RWPE2 (cell line): ENCODE measurements around the gene CLSTN2.

Source experiments
- ATAC-seq: fragments of 200-7000 bp; cut with Tn5 transposase; 3 replicates; pipeline ENCODE4 v1.9.1; 2021; ENCODE audit warnings: low read depth
- DNase-seq: peaks from one replicate; pipeline ENCODE4 v3.0.0-alpha.2; 2020; ENCODE audit warnings: low spot score
- H3K27ac ChIP-seq: fragments of 450-650 bp; 2 replicates; pipeline ENCODE4 v1.5.1; 2017; ENCODE audit warnings: mild to moderate bottlenecking; ENCODE audit not compliant: poor library complexity, severe bottlenecking
- H3K27me3 ChIP-seq: fragments of 250-450 bp; sonication (Bioruptor Pico); 2 replicates; pipeline ENCODE4 v1.5.1; 2021; ENCODE audit warnings: mild to moderate bottlenecking, moderate library complexity; ENCODE audit not compliant: insufficient read depth, poor library complexity, severe bottlenecking
- H3K36me3 ChIP-seq: fragments of 250-450 bp; sonication (Bioruptor Pico); 2 replicates; pipeline ENCODE4 v1.5.1; 2020; ENCODE audit warnings: low read depth, mild to moderate bottlenecking, moderate library complexity
- H3K4me1 ChIP-seq: fragments of 250-450 bp; sonication (Bioruptor Pico); 2 replicates; pipeline ENCODE4 v1.5.1; 2021; ENCODE audit warnings: mild to moderate bottlenecking, moderate library complexity; ENCODE audit not compliant: insufficient read depth, poor library complexity, severe bottlenecking
- H3K4me3 ChIP-seq: fragments of 250-450 bp; sonication (Bioruptor Pico); 2 replicates; pipeline ENCODE4 v1.5.1; 2021; ENCODE audit warnings: mild to moderate bottlenecking, moderate library complexity; ENCODE audit not compliant: severe bottlenecking
- H3K9me3 ChIP-seq: fragments of 250-450 bp; sonication (Bioruptor Pico); 2 replicates; pipeline ENCODE4 v1.5.1; 2021; ENCODE audit warnings: mild to moderate bottlenecking, moderate library complexity; ENCODE audit not compliant: severe bottlenecking
- TF ChIP-seq, protein P1 (sequence below): fragments of 450-650 bp; IDR thresholded peaks from one replicate; pipeline ENCODE4 v1.5.1; 2017; ENCODE audit warnings: mild to moderate bottlenecking, moderate library complexity; ENCODE audit not compliant: poor library complexity, severe bottlenecking

Gene CLSTN2

DNA sequence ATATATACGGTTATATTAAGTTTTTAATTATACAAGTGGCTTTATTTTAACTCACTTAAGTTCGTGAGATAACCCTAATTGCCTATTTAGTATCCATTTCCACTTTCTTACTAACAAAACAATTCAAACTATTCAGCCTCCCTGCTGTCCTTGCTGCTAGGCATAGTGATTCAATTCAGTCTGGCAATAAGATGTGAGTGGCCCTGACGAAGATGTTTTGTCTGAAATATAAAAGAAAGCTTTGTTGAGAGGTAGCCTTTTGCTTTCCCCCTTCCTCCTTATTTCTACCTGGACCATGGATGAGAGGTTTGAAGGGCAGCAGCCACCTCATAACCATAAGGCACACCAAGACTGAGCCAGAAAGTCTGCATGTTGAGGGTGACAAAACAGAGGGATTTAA is 653.6 kb downstream of the CLSTN2 start:
- DNase-seq, result no peak
- no peak overlapping the region for H3K27ac ChIP-seq

DNA sequence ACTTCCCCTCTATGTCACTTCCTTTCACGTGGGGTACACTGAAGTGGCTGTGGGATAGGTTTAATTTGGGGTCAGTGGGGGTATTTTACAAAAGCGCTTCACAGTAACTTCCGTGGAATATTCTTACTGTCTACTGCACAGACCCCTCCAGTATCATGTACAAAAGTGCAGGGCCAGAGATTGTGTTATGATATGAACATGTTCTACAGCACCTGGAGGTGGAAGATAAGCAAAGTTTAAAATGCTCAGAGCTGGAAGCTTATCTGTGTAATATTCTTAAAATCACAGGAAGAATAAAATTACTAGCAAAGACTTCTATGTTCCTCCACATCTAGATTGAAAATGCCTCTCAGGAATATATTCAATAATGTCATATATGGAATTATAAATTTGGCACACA is 658.8 kb downstream of the CLSTN2 start:
- H3K4me1 ChIP-seq, result no peaks in the 10 kb centered on the region

More for the DNA sequence above, 653.6 kb downstream of the CLSTN2 start:
- TF ChIP-seq, protein P1, sequence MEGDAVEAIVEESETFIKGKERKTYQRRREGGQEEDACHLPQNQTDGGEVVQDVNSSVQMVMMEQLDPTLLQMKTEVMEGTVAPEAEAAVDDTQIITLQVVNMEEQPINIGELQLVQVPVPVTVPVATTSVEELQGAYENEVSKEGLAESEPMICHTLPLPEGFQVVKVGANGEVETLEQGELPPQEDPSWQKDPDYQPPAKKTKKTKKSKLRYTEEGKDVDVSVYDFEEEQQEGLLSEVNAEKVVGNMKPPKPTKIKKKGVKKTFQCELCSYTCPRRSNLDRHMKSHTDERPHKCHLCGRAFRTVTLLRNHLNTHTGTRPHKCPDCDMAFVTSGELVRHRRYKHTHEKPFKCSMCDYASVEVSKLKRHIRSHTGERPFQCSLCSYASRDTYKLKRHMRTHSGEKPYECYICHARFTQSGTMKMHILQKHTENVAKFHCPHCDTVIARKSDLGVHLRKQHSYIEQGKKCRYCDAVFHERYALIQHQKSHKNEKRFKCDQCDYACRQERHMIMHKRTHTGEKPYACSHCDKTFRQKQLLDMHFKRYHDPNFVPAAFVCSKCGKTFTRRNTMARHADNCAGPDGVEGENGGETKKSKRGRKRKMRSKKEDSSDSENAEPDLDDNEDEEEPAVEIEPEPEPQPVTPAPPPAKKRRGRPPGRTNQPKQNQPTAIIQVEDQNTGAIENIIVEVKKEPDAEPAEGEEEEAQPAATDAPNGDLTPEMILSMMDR, result no peak
- H3K36me3 ChIP-seq, result no peaks in the 10 kb centered on the region
- no peaks in the 10 kb centered on the region for H3K27me3 ChIP-seq
- H3K4me1 ChIP-seq, result no peaks in the 10 kb centered on the region
- no peak for ATAC-seq
- no peaks in the 10 kb centered on the region for H3K9me3 ChIP-seq
- no peak overlapping the region for H3K4me3 ChIP-seq

DNA sequence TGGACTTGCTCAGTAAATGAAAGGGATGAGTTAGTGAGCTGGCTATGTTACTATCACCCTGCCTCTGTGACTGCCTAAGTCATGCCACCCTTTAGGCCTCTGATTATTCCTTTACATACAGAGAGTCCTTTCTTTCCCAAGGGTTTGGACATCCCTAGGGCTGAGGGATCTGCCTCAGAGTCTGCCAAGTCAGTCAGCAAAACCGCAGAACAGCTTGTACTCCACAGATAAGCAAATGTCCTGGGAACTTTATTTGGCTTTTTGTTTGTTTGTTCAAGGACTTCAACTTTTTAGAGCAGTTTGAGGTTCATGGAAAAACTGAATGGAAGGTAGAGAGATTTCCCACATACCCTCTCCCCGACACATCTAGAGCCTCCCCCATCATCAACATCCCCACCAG is 660.3 kb downstream of the CLSTN2 start:
- no peaks in the 10 kb centered on the region for H3K4me1 ChIP-seq
- no peak overlapping the region for H3K4me3 ChIP-seq
- no peaks in the 10 kb centered on the region for H3K27me3 ChIP-seq
- H3K36me3 ChIP-seq, result no peaks in the 10 kb centered on the region
- DNase-seq (no peak), ATAC-seq (0 out of 3 replicates have a peak, but pooled peaks have one; percentile 17)
- TF ChIP-seq, protein P1, result no peak
- H3K27ac ChIP-seq, result no peak overlapping the region
- H3K9me3 ChIP-seq, result no peaks in the 10 kb centered on the region

More for the DNA sequence above, 658.8 kb downstream of the CLSTN2 start:
- no peaks in the 10 kb centered on the region for H3K9me3 ChIP-seq
- H3K27me3 ChIP-seq, result no peaks in the 10 kb centered on the region
- ATAC-seq, result no peak
- H3K36me3 ChIP-seq, result no peaks in the 10 kb centered on the region
- H3K4me3 ChIP-seq, result no peak overlapping the region
- TF ChIP-seq, protein P1, result no peak
- DNase-seq, result no peak
- no peak overlapping the region for H3K27ac ChIP-seq

DNA sequence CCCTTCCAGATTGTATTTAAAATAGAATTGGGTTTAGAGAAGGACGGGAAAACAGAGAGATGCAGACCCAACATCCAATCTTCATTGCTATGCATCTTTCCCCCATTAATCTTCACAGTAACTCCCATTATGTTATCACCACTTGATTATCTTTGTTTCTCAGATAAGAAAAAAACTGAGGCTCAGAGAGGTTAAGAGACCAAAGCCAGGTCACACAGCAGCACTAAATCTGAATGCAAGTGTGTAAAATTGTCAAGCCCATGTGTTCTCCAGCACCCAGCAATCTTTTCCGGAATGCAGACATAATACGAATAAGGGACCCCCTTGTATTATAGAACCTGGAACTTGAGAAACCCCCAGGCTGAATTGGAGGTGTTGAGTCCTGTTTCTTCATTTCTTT is 662.4 kb downstream of the CLSTN2 start:
- ATAC-seq (no peak), DNase-seq (no peak)
- Histone ChIP-seq H3K9me3 (no peaks in the 10 kb centered on the region), H3K27me3 (no peaks in the 10 kb centered on the region), H3K27ac (no peak overlapping the region), H3K4me1 (no peaks in the 10 kb centered on the region), H3K4me3 (no peak overlapping the region), H3K36me3 (no peaks in the 10 kb centered on the region)
- TF ChIP-seq, protein P1, result no peak

DNA sequence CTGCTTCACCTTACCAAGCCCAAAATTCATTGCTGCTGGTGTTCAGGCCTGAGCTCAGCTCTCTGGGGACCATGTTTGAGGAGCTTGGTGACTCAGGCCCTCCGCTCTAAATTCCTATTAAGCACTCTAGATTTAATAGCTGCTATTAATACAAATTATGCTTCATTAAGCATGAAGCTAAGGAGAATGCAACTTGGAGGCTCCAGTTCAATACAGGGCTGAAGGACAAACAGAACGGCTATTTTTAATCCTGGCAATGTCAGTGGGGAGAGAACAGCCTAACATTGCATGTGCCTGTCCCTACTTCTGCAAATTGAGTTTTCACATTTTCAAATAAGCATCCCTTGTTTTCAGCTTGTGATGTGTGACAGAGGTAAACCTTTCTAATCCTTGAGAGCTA is 662.8 kb downstream of the CLSTN2 start:
- TF ChIP-seq, protein P1, result no peak
- H3K4me3 ChIP-seq, result no peak overlapping the region
- no peaks in the 10 kb centered on the region for H3K36me3 ChIP-seq
- H3K9me3 ChIP-seq, result no peaks in the 10 kb centered on the region
- H3K27me3 ChIP-seq, result no peaks in the 10 kb centered on the region
- no peak overlapping the region for H3K27ac ChIP-seq
- ATAC-seq (no peak), DNase-seq (no peak)
- H3K4me1 ChIP-seq, result no peaks in the 10 kb centered on the region
